ENCODE data around the gene ABAT. TPM values are rescaled to one million over a fixed set of nuclear protein-coding genes. Genes with fewer than 3 reads are reported as not detected.
"Not testable (repeated sequence)": the region's sequence is repeated elsewhere in the genome, so short reads cannot be mapped to it uniquely, and the experiment has no call there.

The ABAT gene
- total RNA-seq, 1 donor from 2014 or later, result 70.9 TPM

GRCh38 chr16:8647721-8648318 is 26.6 kb upstream of the ABAT start:
- Mint-ChIP-seq H3K27me3 (ENCODE audit: unreplicated experiment) (no peaks in the 10 kb centered on the region), H3K4me1 (ENCODE audit: low read depth, unreplicated experiment) (no peaks in the 10 kb centered on the region), H3K27ac (ENCODE audit: unreplicated experiment) (no peak overlapping the region), H3K36me3 (ENCODE audit: unreplicated experiment) (peaks cover 6% of the 10 kb centered on the region), H3K4me3 (ENCODE audit: unreplicated experiment) (no peak overlapping the region), H3K9me3 (ENCODE audit: unreplicated experiment) (peaks cover 1% of the 10 kb centered on the region)
- no peak for DNase-seq
- TF ChIP-seq, protein P1, sequence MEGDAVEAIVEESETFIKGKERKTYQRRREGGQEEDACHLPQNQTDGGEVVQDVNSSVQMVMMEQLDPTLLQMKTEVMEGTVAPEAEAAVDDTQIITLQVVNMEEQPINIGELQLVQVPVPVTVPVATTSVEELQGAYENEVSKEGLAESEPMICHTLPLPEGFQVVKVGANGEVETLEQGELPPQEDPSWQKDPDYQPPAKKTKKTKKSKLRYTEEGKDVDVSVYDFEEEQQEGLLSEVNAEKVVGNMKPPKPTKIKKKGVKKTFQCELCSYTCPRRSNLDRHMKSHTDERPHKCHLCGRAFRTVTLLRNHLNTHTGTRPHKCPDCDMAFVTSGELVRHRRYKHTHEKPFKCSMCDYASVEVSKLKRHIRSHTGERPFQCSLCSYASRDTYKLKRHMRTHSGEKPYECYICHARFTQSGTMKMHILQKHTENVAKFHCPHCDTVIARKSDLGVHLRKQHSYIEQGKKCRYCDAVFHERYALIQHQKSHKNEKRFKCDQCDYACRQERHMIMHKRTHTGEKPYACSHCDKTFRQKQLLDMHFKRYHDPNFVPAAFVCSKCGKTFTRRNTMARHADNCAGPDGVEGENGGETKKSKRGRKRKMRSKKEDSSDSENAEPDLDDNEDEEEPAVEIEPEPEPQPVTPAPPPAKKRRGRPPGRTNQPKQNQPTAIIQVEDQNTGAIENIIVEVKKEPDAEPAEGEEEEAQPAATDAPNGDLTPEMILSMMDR (IDR thresholded peaks at IDR 0.05; ENCODE audit: partially characterized antibody, unreplicated experiment), result no peak

DNA sequence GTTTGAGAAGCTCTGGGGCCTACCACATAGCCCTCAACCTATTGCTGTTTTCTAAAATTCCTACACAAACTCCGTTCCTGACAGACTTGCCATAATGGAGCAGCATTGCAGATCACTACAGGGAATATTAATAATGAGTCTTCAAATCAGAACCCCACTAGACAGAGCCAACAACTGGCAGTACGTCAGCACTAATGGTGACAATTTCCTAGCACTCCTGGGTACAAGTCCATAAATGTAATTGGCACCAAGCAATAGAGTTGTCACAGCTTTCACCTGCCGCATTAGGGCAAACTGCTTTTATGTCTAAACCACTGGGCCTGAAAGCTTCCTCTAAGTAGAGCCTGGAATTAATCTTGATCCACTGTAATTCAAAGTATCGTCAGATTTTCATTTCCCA is 25.5 kb upstream of the ABAT start:
- H3K36me3 Mint-ChIP-seq (ENCODE audit: unreplicated experiment), result peaks cover 4% of the 10 kb centered on the region
- DNase-seq, result no peak
- peaks cover 2% of the 10 kb centered on the region for H3K27me3 Mint-ChIP-seq (ENCODE audit: unreplicated experiment)
- no peak overlapping the region for H3K4me3 Mint-ChIP-seq (ENCODE audit: unreplicated experiment)
- no peak overlapping the region for H3K27ac Mint-ChIP-seq (ENCODE audit: unreplicated experiment)
- H3K4me1 Mint-ChIP-seq (ENCODE audit: low read depth, unreplicated experiment), result no peaks in the 10 kb centered on the region
- TF ChIP-seq, protein P1 (IDR thresholded peaks at IDR 0.05; ENCODE audit: partially characterized antibody, unreplicated experiment), result no peak
- H3K9me3 Mint-ChIP-seq (ENCODE audit: unreplicated experiment), result peaks cover 1% of the 10 kb centered on the region

DNA sequence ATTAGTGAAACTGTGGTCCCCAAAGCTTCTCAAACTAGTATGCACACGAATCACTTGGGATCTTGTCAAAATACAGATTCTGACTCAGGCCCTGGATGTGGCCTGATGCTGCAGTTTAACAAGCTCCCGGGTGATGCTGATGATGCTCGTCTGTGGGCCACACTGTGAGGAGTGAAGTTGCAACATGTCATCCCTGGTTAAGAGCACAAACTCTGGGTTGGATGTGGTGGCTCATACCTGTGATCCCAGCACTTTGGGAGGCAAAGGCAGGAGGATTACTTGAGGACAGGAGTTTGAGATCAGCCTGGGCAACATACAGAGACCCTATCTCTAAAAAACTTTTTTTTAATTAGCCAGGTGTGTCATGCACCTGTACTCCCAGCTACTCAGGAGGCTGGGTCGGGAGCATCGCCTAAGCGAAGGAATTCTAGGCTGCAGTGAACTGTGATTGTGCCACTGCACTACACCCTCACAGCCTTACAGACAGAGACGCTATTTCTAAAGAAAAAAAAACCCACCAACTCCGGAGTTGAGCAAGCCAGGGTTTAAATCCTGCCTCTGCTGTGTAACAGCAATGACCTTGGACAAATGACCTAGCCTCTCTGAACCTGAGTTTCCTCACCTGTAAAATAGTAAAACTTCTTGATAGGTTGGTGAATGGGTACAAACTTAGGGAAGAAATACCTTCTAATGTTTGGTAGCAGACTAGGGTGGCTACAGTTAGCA is 24.4 kb upstream of the ABAT start:
- TF ChIP-seq, protein P1 (IDR thresholded peaks at IDR 0.05; ENCODE audit: partially characterized antibody, unreplicated experiment), result no peak
- Mint-ChIP-seq H3K36me3 (ENCODE audit: unreplicated experiment) (peaks cover 4% of the 10 kb centered on the region), H3K9me3 (ENCODE audit: unreplicated experiment) (peaks cover 1% of the 10 kb centered on the region), H3K27me3 (ENCODE audit: unreplicated experiment) (peaks cover 2% of the 10 kb centered on the region), H3K27ac (ENCODE audit: unreplicated experiment) (no peak overlapping the region), H3K4me1 (ENCODE audit: low read depth, unreplicated experiment) (no peaks in the 10 kb centered on the region), H3K4me3 (ENCODE audit: unreplicated experiment) (no peak overlapping the region)
- no peak for DNase-seq

GRCh38 chr16:8651958-8652357 is 22.5 kb upstream of the ABAT start:
- TF ChIP-seq, protein P1 (IDR thresholded peaks at IDR 0.05; ENCODE audit: partially characterized antibody, unreplicated experiment), result peak; percentile 28
- DNase-seq, result peak; percentile 61
- H3K4me3 Mint-ChIP-seq (ENCODE audit: unreplicated experiment); H3K27ac Mint-ChIP-seq (ENCODE audit: unreplicated experiment); H3K4me1 Mint-ChIP-seq (ENCODE audit: low read depth, unreplicated experiment); H3K27me3 Mint-ChIP-seq (ENCODE audit: unreplicated experiment); H3K36me3 Mint-ChIP-seq (ENCODE audit: unreplicated experiment); H3K9me3 Mint-ChIP-seq (ENCODE audit: unreplicated experiment): not testable (repeated sequence)

GRCh38 chr16:8655184-8655717 is 19.2 kb upstream of the ABAT start:
- no peak overlapping the region for H3K27ac Mint-ChIP-seq (ENCODE audit: unreplicated experiment)
- peak; percentile 49 for DNase-seq
- H3K4me3 Mint-ChIP-seq (ENCODE audit: unreplicated experiment), result no peak overlapping the region
- H3K4me1 Mint-ChIP-seq (ENCODE audit: low read depth, unreplicated experiment), result no peaks in the 10 kb centered on the region
- H3K9me3 Mint-ChIP-seq (ENCODE audit: unreplicated experiment), result no peaks in the 10 kb centered on the region
- H3K27me3 Mint-ChIP-seq (ENCODE audit: unreplicated experiment), result peaks cover 2% of the 10 kb centered on the region
- TF ChIP-seq, protein P1 (IDR thresholded peaks at IDR 0.05; ENCODE audit: partially characterized antibody, unreplicated experiment), result peak; percentile 58
- no peaks in the 10 kb centered on the region for H3K36me3 Mint-ChIP-seq (ENCODE audit: unreplicated experiment)

Data from glutamatergic neuron (in vitro differentiated cells).